ENCODE data around the gene RFFL.

Gene RFFL

DNA sequence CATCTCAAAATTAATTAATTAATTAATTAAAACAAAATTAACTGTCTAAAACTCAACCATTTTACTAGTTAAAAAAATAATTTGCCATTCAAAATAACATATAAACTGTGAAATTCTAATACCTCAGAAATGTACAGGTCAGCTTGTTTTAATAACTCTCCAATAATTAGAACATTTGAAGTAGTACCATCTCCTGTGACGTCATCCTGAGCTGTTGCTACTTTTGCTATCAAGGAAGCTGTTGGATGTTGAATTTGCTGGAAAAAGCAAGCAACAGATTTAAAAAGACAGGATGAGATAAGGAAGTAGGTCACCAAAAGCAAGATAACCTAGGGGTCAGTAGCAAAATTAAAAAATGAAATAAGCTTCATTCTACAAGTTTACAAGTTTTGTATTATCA, 105.1 kb downstream of the RFFL start:
- DNase-seq: no peak
